OCI-M2 (cell line): ENCODE data around the gene IARS2.
A peak's percentile ranks its signal among the peaks of the same experiment; 100 is the strongest.
"Not testable (repeated sequence)": the region's sequence is repeated elsewhere in the genome, so short reads cannot be mapped to it uniquely, and the experiment has no call there.

Experiments used
- DNase-seq: peaks from one replicate; lab custom pipeline; 2025; ENCODE audit not compliant: unreplicated experiment; lab: John Stamatoyannopoulos, UW

IARS2 gene

DNA sequence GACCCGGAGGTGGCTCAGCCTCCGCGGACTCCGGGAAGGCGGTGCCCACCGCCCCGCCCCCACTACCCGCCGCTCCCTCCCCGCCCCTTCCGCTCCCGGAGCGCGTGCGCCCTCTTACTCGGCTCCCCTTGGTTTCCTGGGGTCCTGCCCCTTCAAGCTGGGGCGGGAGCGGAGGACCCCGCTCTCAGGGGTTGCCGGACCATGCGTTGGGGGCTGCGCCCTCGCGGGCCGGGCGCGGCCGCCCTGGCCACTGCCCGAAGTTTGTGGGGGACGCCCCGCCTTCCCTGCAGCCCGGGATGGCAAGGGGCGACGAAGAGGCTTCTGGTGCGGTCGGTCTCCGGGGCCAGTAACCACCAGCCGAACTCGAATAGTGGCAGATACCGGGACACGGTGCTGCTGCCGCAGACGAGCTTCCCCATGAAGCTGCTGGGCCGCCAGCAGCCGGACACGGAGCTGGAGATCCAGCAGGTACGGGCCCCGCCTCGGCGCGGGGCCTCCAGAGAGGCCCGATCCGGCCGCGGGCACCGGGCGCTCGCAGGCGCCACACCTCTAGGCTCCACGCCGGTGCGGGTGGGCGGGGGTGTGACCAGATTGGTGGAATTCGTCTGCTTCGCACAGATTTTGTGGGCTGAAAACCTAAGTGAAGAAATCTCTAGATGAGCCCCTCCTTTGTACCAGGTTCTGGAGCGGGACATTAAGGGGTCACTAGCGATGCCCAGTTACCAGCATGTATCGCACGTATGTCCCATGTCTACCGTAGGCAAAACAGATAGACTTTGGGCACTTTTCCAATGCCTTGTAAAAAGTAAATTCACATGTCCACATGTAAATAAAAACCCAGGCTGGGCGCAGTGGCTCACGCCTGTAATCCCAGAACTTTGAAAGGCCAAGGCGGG lies at the start of gene IARS2:
Gene IARS2 (plus strand): TSS at position 117 of the 896 bp plus-strand sequence. CDS start 85 bp downstream, at position 202.
- no peak for DNase-seq

DNA sequence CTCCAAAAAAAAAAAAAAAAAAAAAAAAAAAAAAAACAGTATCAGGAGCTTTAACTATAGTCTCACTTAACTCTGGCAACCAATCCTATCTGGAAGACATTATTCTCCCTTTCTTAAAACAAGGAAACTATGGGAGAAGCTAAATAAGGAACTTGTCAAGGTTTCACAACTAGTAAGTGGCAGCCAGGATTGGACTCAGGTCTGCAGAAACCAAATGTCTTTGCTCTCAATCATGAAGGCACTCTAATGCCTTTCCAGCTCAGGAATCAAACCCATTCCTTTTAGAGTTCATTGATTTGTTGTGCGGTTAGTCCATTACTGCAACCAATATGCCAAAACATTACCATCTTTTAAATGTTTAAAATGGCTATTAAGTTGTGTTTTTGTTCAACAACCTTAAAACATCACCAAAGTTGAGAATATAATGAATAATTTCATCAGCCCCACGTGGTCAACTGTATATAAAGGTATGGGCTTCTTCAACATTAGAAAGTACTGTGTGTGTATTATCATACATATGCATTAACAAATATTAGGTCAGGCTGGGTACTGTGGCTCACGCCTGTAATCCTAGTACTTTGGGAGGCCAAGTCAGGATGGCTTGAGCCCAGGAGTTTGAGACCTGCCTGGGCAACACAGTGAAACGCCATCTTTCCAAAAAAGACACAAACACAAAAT lies 49.1 kb upstream of the IARS2 start:
- no peak for DNase-seq

DNA sequence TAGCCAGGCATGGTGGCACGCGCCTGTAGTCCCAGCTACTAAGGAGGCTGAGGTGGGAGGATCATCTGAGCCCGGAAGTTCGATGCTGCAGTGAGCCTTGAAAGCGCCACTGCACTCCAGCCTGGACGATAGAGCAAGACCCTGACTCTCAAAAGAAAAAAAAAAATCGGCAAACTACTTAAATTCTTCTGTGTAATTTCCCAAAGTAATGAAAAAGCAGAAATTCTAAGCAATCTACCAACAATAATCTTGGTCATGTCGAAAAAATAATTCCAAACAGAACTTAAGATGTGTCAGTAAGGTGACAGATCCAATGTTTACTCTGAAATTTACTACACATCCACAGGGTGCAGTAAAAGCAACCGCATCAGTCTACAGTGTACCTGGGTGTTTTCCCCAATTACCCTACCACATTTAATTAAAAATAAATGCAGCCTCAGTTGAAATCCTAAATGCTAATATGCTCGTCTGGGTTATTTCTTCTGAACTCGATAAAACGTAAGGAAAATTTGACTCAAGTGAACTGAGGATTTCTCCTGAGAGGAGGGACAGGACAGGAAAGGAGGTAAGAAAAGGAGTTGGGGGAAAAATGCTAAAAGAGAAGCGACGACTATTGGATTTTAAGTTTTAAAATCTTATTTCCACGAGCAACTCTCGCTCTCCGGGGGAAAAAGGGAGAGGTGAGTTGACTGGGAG lies 48.4 kb upstream of the IARS2 start:
- no peak for DNase-seq

DNA sequence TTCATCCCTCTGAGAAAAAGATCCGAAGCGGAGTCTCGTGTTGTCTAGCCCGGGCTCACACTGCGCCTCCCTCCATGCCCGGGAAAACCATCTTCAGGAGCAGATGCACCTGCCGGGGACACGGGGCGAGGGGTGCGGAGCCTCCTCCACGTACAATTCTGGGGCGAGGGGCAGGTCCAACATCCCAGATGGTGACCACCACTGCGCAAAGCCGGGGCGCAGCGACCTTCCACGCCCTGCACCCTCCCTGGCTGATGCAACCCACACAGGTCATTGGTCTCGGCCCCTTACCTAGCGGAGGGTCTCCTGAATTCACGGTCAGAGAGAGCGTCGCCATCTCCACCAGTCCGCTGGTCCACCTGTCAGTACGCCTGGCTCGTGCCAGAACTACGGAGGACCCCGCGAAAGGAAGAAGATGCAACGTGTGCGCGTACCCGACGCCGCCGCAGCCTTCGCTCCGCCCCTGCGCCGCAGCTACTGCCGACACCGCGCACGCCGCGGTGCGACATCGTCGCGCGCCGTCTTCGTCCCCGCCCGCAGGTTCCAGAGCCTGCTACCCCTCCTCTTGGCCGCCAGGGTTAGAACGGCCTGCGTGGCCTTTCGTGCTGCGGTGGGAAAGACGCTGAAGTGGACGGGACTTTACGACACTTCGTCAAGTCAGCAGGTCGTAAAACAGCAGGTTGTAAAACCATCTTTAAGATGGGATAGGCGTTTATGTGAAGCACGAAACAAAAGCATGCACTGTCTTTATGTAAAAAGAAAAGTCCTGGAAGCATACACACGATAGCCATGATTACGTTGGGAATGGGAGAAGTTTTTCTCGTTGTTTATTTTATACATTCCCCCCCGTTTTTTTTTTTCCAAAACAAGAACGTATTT lies 47.6 kb upstream of the IARS2 start, which contains the start of gene EPRS1:
Gene EPRS1 (minus strand): TSS at position 454 of the 879 bp plus-strand sequence. CDS start 117 bp downstream, at position 337.
- no peak for DNase-seq

DNA sequence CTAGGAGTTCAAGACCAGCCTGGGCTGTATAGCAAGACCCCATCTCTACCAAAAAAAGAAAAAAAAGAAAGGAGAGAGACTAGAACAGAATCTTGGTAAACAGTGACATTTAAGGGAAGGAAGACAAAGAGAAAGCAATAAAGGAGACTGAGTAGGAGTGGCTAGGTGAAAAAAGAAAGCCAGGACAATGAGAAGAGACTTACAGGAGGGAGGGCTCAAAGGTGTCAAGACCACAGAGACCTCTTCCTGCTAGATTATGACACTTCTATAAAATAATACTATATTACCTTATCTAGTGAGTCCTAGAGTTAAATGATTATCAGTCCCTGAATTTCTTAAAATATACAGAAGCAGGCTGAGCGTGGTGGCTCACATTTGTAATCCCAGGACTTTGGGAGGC lies 37.6 kb upstream of the IARS2 start:
- no peak for DNase-seq

DNA sequence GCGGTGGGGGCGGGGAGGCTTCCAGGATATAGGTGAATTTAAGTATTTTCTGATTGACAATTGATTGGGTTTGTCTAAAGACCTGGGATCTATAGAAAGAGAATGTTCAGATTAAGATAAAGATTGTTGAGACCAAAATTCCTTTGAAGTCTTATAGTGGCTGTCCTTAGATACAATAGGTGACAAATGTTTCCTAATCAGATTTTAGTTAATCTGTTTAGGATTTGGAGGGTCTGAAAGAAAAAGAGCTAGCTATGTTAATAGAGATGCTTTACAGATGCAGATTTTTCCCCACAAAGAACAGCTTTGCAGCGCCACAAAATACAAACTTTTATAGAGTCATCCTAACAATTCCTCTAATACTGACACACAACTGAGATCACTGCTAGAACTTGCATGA lies 33.1 kb upstream of the IARS2 start:
- DNase-seq = no peak

DNA sequence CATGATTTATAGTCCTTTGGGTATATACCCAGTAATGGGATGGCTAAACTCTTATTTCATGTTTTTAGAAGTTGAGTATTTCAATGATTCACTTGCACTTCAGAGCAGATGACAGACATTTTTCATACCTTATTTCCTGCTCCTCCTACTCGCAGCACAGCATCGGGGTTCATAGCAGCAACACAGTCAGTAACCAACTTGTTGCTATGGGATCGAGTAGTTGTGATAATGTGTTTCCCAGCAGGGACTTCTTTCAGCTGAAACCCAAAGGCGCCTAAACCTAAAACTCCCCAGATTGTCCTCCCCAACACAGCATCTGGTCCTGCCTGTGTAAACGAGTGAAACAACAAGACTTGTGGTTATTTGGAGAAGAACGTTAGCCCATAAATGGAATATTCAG lies 31.3 kb upstream of the IARS2 start:
- DNase-seq = no peak

DNA sequence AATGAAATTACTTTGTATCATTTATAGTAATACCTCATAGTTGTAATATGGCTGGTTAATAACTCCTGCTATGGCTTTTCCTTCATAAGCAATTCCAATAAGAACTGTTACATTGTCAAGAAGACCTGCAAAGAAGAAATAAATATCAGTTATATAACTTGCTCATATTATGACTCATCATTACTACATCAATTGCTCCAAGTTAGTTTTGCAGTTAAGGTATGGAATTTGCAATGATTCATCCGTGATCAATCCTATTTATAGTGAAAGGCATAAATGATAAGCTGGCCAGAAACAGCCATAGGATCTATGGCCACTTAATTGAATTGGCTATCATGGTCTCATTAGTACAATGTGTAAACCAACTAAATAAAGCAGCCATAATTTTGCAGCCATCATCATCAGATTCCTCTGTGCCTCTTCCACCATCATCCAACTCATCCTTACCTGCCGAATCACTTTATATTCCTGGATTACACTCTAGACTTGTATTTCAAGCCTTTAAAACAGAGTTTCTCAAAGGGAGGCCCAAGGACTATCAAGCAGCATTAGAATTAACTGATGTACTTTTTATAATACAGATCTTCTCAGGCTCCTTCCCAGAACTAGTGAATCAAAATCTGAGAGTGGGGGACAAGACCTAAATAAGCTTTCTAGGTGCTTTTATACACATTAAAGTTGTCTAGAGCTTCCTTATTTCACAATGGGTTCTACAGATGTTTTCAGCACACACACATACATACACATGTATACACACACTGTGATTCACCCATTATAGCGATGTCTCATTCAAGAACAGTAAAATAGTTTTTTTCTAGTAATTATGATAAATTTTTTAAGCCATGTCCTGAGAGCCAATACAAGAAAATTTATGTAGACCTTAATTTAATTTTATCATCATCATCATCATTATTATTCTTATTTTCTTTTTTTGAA lies 26.4 kb upstream of the IARS2 start:
- no peak for DNase-seq

DNA sequence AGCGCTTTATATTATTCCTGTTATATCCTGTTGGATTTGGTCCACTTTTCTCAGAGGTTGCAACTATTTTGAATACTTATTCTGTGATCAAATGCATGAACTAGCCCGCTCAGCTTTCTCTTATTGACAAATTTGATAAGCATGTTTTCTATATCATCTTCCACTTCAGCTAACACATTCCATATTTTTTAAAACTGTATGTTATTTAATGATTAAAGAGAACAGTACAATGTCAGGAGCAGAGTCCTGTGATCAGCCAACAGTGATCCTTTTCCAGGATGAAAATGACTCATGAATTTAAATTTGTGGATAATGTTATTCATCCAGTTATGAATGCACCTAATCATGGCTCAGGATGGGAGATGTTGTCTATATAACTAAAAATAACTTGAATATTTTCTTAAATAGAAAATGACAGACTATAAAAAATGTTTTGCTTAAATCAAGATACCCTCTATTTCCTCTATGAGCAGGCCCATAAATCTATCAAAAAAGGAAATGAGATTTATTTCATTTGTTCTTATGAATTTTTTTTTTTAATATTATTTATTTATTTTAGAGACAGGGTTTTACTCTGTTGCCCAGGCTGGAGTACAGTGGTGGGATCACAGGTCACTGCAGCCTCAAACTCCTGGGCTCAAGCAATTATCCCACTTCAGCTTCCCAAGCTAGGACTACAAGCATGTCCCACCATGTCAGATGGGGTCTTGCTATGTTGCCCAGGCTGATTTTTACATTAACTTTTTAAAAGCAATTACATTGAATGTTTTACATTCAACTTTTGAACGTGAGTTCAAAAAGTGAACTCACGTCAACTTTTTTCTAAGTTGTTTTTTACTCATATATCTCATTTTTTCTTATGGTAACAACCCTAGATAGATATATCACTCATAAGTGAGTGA lies 16.8 kb upstream of the IARS2 start:
- DNase-seq = no peak

DNA sequence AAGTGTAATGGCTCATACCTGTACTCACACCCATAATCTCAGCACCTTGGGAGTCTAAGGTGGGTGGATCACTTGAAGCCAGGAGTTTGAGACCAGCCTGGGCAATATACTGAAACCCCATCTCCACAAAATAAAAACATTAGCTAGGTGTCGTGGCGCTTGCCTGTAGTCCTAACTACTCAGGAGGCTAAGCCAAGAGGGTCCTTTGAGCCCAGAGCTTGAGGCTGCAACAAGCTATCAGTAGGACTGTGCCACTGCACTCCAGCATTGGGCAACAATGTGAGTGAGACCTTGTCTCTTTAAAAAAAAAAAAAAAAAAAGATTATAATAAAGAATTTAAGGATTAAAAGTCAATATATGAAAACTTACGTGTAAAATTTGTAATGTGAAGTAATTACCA lies 16.0 kb upstream of the IARS2 start:
- no peak for DNase-seq

DNA sequence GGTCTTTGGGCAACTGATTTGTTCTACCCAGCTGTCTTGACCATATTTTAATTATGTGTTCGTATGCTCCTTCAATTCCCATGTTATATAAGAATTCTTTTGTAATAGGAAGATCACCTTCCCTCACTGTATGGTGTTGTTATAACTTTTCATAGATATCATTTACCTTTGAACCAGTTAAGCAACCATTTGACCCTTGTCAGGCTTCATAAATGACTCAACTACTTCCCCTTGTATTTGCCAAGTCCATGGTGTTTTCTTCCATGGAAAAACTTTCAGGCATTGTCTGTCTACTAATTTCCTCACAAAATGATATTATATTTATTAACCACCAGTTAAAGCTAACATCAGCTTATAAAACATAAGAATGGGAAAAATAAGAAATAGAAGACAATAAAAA lies 9.5 kb upstream of the IARS2 start:
- no peak for DNase-seq

DNA sequence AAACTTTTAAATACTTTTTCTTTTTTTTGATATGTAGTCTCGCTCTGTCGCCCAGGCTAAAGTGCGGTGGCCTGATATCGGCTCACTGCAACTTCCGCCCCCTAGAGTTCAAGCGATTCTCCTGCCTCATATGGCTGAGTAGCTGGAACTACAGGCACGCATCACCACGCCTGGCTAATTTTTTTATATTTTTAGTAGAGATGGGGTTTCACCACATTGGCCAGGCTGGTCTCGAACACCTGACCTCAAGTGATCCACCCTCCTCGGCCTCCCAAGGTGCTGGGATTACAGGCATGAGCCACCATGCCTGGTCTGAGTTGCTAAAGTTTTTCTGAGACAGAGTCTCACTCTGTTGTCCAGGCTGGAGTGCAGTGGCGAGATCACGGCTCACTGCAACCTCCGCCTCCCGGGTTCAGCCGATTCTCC lies 7.7 kb upstream of the IARS2 start:
- DNase-seq = not testable (repeated sequence)

DNA sequence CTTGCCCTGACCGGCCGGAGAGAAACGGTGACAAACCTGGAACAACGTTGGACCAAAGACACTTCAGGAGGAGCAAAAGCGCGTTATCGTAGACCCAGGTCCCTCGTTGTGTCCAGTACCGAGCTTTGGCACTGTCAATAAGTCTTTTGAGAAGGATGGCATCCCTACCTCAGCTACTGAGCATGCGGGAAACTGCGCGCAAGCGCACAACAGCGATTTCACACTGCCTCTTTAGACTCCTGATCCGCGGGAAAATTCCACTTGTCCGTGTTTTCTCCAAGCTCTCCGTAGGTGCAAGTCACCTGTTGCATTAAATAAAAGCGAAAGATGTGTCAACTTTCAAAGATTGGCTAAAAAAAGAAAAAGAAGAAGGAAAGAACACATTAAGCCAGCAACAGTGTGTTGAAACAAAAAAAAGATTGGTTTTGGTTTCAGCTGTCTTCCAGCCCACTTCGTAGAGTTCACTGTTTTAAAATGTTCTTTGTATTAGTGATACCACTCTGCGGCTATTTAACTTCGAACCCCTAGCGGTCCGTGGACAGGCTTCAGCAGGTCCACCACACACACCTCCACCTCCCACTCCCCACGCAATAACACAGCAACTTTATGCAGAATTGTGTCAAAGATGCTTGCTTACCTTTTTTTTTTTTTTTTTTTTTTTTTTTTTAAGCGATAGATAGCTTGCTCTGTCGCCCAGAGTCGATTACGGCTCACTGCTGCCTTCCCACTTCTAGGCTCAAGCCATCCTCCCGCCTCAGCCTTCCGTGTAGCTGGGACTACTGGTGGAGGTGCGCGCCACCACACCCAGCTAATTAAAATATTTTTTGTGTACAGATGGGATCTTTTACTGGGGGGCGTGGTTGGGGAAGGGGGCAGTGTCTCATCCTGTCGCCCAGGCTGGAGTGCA lies 4.0 kb upstream of the IARS2 start, which contains the start of gene BPNT1:
Gene BPNT1 (minus strand): TSS at position 139 of the 907 bp plus-strand sequence. CDS start 9,942 bp downstream, outside the sequence.
- peak; percentile 75 for DNase-seq

DNA sequence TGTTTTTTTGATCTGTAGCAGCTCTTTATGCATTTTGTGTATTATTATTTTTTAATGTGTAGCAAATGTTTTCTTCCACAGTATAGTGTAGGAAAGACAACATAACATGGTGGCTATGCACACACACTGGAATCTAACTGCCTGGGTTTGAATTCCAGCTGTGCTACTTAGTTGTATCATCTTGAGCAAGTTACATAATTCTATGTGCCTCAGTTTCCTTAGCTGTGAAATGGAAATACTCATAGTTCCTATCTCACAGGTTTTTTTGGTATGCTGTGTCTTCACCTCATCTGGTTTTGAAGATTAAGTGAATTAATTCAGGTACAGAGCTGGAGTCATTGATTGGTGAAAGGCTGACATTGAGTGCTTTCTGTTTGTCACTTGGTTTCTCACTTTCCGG lies 1.2 kb upstream of the IARS2 start:
- DNase-seq = no peak

DNA sequence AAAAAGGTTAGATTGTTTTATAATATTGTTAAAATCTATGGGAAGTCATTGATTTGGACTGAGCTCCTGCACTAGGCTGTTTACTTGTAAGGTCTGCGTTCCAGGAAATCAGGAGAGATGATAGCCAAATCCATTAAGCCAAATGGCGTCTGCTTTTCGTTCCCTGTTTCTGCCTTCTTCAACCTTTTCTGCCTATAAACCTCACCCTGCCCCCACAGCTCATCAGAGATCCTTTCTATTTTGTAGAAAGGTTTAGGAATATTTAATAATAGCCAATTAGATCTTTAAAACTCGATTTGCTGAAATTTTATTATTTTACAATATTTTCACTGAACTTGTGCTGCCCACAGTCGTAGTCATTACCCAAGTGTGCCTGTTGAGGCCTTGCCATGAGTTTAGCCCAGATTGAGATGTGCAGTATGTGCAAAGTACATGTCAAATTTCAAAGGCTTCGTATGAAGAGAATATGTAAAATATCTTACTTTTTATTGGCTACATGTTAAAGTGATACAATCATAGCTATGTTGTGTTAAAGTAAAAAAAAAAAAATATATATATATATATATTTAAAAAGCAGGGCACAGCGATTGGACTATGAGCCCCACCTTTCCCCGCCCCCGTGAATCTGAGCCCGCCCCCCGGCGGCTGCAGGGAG lies 444 bp upstream of the IARS2 start:
- peak; percentile 14 for DNase-seq

DNA sequence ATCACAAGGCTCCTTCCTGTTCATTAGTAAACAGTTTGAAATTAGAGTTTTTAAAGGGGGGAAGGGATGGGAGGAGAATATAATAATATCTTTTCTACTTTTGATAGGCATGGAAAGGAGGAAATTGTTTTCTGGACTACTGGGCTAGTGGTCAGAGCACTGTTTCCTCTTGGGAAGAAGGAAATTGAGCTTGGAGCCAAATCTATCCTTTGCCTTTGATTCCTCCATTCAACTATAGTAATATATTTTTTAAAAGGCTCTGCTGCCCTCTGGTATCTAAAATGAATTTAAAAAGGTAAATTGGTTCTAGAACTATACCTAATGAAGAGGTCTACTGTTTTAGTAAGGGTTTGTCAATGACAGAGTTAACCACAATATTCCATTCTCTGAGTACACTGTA lies 5.9 kb downstream of the IARS2 start:
- no peak for DNase-seq

DNA sequence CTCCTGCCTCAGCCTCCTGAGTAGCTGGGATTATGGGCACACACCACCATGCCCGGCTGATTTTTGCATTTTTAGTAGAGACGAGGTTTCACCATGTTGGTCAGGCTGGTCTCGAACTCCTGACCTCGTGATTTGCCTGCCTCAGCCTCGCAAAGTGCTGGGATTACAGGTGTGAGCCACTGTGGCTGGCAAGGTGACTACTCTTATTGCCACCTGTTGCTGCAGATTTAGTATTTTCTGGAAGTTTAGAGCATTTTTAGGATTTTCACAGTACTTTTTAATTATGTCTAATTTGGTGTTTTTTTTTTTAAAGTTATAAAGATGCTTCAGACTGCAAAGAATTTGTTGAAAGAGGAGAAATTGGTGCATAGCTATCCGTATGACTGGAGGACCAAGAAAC lies 16.5 kb downstream of the IARS2 start:
- not testable (repeated sequence) for DNase-seq
